K562 (cell line): ENCODE results near the gene HACL1. TPM values are rescaled to one million over a fixed set of nuclear protein-coding genes. Genes with fewer than 3 reads are reported as not detected.
A peak's percentile ranks its signal among the peaks of the same experiment; 100 is the strongest.

Experiments
- C11orf30 ChIP-seq: fragments of 450-650 bp; IDR thresholded peaks from 2 replicates; pipeline ENCODE4 v1.6.1; 2016; ENCODE audit warnings: low read depth, mild to moderate bottlenecking
- CBX8 ChIP-seq: fragments of 200-600 bp; sonication (generic); IDR thresholded peaks from 2 replicates; pipeline ENCODE4 v1.6.1; 2012; ENCODE audit warnings: borderline replicate concordance, mixed run types, low read depth, mild to moderate bottlenecking, moderate library complexity, mixed read lengths, low read length, control low read depth, inconsistent platforms; ENCODE audit not compliant: poor library complexity, severe bottlenecking; ENCODE audit errors: extremely low read depth
- CHD4 ChIP-seq: fragments of 200-600 bp; sonication (generic); IDR thresholded peaks from 3 replicates; pipeline ENCODE4 v1.6.1; 2012; ENCODE audit warnings: low read depth, mild to moderate bottlenecking, mixed read lengths, low read length, inconsistent platforms; ENCODE audit not compliant: insufficient read depth, insufficient replicate concordance, poor library complexity, severe bottlenecking
- CTBP1 ChIP-seq: fragments of 450-650 bp; IDR thresholded peaks from 2 replicates; pipeline ENCODE4 v1.6.1; 2016; ENCODE audit warnings: borderline replicate concordance
- GABPB1 ChIP-seq: sonication (generic); formaldehyde crosslinking; IDR thresholded peaks from 2 replicates; pipeline ENCODE4 v1.8.0; 2022; ENCODE audit warnings: mild to moderate bottlenecking, missing genetic modification reagents
- HDAC1 ChIP-seq, 2 experiments: fragments of 450-650 bp; IDR thresholded peaks; 2 replicates each; pipeline ENCODE4 v1.6.1; 2016 to 2017; ENCODE audit warnings: inconsistent platforms in 1 of 2, mild to moderate bottlenecking in 1 of 2, moderate library complexity in 1 of 2
- HLTF ChIP-seq: fragments of 450-650 bp; IDR thresholded peaks from 2 replicates; pipeline ENCODE4 v1.6.1; 2016
- HMGN3 ChIP-seq: IDR thresholded peaks from 2 replicates; pipeline ENCODE4 v1.6.1; 2011; ENCODE audit warnings: borderline replicate concordance, low read depth, mild to moderate bottlenecking, mixed read lengths, low read length; ENCODE audit not compliant: insufficient read length; ENCODE audit errors: extremely low read depth
- HSF4 ChIP-seq: fragments of 250-450 bp; sonication (Bioruptor Pico); IDR thresholded peaks from 2 replicates; pipeline ENCODE4 v2.1.2; 2022; ENCODE audit warnings: mild to moderate bottlenecking, moderate library complexity, borderline replicate concordance
- KAT7 ChIP-seq: sonication (generic); formaldehyde crosslinking; IDR thresholded peaks from 2 replicates; pipeline ENCODE4 v1.8.0; 2022; ENCODE audit warnings: missing genetic modification reagents, mild to moderate bottlenecking, borderline replicate concordance
- KDM1A ChIP-seq, 2 experiments: fragments of 450-650 bp; IDR thresholded peaks; 2 replicates each; pipeline ENCODE4 v1.6.1; 2016; ENCODE audit warnings: mild to moderate bottlenecking in 2 of 2
- LARP7 ChIP-seq: fragments of 450-650 bp; IDR thresholded peaks from 2 replicates; pipeline ENCODE4 v1.6.1; 2016
- MAFG ChIP-seq: fragments of 450-650 bp; conservative IDR thresholded peaks from 2 replicates; pipeline ENCODE4 v1.6.1; 2016; ENCODE audit warnings: missing genetic modification characterization, missing compliant biosample characterization
- NFIC ChIP-seq: fragments of 450-650 bp; IDR thresholded peaks from 2 replicates; pipeline ENCODE4 v1.6.1; 2017; ENCODE audit warnings: mild to moderate bottlenecking, inconsistent platforms
- RBFOX2 ChIP-seq: fragments of 200-400 bp; formaldehyde crosslinking; IDR thresholded peaks from 2 replicates; pipeline ENCODE4 v1.6.1; 2017; ENCODE audit warnings: low read depth, mild to moderate bottlenecking, low read length, moderate library complexity
- SMAD4 ChIP-seq: fragments of 250-450 bp; sonication (Bioruptor Pico); conservative IDR thresholded peaks from 2 replicates; pipeline ENCODE4 v1.8.0; 2021; ENCODE audit warnings: inconsistent platforms, mild to moderate bottlenecking, moderate library complexity
- STAT5B ChIP-seq: fragments of 250-450 bp; sonication (Bioruptor Pico); IDR thresholded peaks from 2 replicates; pipeline ENCODE4 v1.8.0; 2021; ENCODE audit warnings: mild to moderate bottlenecking, inconsistent platforms
- ZNF778 ChIP-seq: fragments of 450-650 bp; formaldehyde crosslinking; IDR thresholded peaks from 2 replicates; pipeline ENCODE4 v1.4.0; 2020; ENCODE audit warnings: mild to moderate bottlenecking, moderate library complexity
- polyA plus RNA-seq, 8 experiments: library from polyadenylated mRNA; depleted of rRNA in 4 of 8; stranded (reverse) in 5 of 8; unstranded in 3 of 8; fragments of >200 nt; fragmentation: Nextera tagmentation in 2 of 8; fragmentation: Illumina TruSeq in 1 of 8; extraction: Ambion mirVana in 2 of 8; extraction: Trizol in 1 of 8; gene quantifications; 2 replicates each; pipeline versions ENCODE4 v1.2.1 to v1.2.3, GENCODE V29; 2011 to 2014; ENCODE audit warnings: inconsistent platforms in 1 of 8, missing spikeins in 1 of 8
- total RNA-seq, 7 experiments: library from RNA; depleted of rRNA in 6 of 7; stranded (reverse); fragments of >200 nt in 6 of 7; fragmentation: Illumina TruSeq in 2 of 7; extraction: Trizol in 2 of 7; gene quantifications; 2 replicates each; pipeline versions ENCODE4 v1.2.1 to v1.2.3, GENCODE V29; 2011 to 2021; ENCODE audit warnings: low replicate concordance in 1 of 7
- TF ChIP-seq, protein P1 (sequence below): fragments of 450-650 bp; IDR thresholded peaks from 2 replicates; pipeline ENCODE4 v1.6.1; 2016; ENCODE audit warnings: low read depth
- TF ChIP-seq, protein P2 (sequence below): fragments of 250-450 bp; sonication (Bioruptor Pico); IDR thresholded peaks from 2 replicates; pipeline ENCODE4 v1.8.0; 2022; ENCODE audit warnings: moderate library complexity, mild to moderate bottlenecking, inconsistent platforms
- TF ChIP-seq, protein P3 (sequence below): fragments of 450-650 bp; IDR thresholded peaks from 2 replicates; pipeline ENCODE4 v1.6.1; 2016

Gene HACL1
- total and polyA plus RNA-seq, 9 of the 15 experiments (the other 6 are each of a cell fraction or from before 2014, with no cell fraction given), result 18.9 to 61.5 (median 30.5) TPM

DNA sequence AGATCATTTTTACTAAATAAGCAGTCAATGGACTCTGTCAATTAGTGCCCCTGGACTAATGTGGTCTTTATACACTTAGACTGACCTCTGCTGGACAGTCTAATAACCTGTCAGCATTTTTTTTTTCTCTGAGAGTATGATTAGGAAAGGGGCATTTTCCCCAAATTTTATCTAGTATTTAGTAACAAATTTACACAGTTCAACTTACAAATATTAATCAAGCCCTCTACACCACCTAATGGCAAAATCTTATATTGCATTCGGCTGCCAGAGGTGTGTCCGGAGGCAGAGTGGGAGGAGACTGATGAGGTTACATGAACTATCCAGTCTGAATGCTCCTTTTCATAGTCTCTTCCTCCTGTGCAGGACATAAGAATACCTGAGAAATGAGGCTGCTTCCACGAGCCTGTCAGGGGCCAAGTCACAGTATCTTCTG, 43.8 kb downstream of the HACL1 start (continued):
- TF ChIP-seq, protein P1, sequence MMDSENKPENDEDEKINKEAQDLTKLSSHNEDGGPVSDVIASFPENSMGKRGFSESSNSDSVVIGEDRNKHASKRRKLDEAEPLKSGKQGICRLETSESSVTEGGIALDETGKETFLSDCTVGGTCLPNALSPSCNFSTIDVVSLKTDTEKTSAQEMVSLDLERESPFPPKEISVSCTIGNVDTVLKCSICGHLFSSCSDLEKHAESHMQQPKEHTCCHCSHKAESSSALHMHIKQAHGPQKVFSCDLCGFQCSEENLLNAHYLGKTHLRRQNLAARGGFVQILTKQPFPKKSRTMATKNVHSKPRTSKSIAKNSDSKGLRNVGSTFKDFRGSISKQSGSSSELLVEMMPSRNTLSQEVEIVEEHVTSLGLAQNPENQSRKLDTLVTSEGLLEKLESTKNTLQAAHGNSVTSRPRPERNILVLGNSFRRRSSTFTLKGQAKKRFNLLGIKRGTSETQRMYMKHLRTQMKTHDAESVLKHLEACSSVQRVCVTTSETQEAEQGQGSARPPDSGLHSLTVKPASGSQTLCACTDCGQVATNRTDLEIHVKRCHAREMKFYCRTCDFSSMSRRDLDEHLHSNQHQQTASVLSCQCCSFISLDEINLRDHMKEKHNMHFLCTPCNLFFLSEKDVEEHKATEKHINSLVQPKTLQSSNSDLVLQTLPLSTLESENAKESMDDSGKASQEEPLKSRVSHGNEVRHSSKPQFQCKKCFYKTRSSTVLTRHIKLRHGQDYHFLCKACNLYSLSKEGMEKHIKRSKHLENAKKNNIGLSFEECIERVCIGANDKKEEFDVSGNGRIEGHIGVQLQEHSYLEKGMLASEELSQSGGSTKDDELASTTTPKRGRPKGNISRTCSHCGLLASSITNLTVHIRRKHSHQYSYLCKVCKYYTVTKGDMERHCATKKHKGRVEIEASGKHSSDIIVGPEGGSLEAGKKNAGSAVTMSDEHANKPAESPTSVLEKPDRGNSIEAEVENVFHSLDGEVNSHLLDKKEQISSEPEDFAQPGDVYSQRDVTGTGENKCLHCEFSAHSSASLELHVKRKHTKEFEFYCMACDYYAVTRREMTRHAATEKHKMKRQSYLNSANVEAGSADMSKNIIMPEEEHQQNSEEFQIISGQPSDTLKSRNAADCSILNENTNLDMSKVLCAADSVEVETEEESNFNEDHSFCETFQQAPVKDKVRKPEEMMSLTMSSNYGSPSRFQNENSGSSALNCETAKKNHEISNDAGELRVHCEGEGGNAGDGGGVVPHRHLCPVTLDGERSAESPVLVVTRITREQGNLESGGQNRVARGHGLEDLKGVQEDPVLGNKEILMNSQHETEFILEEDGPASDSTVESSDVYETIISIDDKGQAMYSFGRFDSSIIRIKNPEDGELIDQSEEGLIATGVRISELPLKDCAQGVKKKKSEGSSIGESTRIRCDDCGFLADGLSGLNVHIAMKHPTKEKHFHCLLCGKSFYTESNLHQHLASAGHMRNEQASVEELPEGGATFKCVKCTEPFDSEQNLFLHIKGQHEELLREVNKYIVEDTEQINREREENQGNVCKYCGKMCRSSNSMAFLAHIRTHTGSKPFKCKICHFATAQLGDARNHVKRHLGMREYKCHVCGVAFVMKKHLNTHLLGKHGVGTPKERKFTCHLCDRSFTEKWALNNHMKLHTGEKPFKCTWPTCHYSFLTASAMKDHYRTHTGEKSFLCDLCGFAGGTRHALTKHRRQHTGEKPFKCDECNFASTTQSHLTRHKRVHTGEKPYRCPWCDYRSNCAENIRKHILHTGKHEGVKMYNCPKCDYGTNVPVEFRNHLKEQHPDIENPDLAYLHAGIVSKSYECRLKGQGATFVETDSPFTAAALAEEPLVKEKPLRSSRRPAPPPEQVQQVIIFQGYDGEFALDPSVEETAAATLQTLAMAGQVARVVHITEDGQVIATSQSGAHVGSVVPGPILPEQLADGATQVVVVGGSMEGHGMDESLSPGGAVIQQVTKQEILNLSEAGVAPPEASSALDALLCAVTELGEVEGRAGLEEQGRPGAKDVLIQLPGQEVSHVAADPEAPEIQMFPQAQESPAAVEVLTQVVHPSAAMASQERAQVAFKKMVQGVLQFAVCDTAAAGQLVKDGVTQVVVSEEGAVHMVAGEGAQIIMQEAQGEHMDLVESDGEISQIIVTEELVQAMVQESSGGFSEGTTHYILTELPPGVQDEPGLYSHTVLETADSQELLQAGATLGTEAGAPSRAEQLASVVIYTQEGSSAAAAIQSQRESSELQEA, result no peak
- TF ChIP-seq HSF4 (CRISPR knock-in tag) (no peak), C11orf30 (peak; percentile 85), CTBP1 (no peak), KAT7 (CRISPR knock-in tag) (no peak), ZNF778 (CRISPR knock-in tag) (no peak), RBFOX2 (no peak), MAFG (tag) (peak; percentile 73), HLTF (no peak), CHD4 (no peak), KDM1A (IDR thresholded peaks at IDR 0.05) (no peak), SMAD4 (CRISPR knock-in tag) (no peak), LARP7 (no peak), NFIC (no peak), GABPB1 (CRISPR knock-in tag) (no peak), STAT5B (CRISPR knock-in tag) (no peak), HMGN3 (no peak), HDAC1 (IDR thresholded peaks at IDR 0.05) (no peak), CBX8 (no peak)
- TF ChIP-seq, protein P2, sequence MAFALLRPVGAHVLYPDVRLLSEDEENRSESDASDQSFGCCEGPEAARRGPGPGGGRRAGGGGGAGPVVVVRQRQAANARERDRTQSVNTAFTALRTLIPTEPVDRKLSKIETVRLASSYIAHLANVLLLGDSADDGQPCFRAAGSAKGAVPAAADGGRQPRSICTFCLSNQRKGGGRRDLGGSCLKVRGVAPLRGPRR (CRISPR knock-in tag), result no peak
- TF ChIP-seq, protein P3, sequence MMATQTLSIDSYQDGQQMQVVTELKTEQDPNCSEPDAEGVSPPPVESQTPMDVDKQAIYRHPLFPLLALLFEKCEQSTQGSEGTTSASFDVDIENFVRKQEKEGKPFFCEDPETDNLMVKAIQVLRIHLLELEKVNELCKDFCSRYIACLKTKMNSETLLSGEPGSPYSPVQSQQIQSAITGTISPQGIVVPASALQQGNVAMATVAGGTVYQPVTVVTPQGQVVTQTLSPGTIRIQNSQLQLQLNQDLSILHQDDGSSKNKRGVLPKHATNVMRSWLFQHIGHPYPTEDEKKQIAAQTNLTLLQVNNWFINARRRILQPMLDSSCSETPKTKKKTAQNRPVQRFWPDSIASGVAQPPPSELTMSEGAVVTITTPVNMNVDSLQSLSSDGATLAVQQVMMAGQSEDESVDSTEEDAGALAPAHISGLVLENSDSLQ, result 0 out of 2 replicates have a peak, but pooled peaks have one; percentile 11
